Astrocyte of the spinal cord (primary cell): Measurements from ENCODE around the gene CCDC187.

Experiments
- DNase-seq: peaks from one replicate; pipeline ENCODE4 v3.0.0; 2011; ENCODE audit warnings: low read depth, low spot score
- H3K4me3 ChIP-seq: 2 replicates; pipeline ENCODE4 v1.5.1; 2011; ENCODE audit warnings: low read depth, mild to moderate bottlenecking, low read length, moderate library complexity
- CTCF ChIP-seq: IDR thresholded peaks from 2 replicates; pipeline ENCODE4 v1.5.1; 2012; ENCODE audit warnings: low read depth, mild to moderate bottlenecking, low read length, inconsistent platforms
- in situ Hi-C: cut with HindIII; loops from 2 replicates; pipeline ENCODE4 v1.10.0; 2017; ENCODE audit warnings: low sequenced_read_pairs

Gene CCDC187

GRCh38 chr9:136265561-136266355, 38.1 kb downstream of the CCDC187 start:
- H3K4me3 ChIP-seq: no peak overlapping the region
- DNase-seq: no peak
- in situ Hi-C loops: no loop called here
- TF ChIP-seq CTCF: no peak

GRCh38 chr9:136264441-136265405, 39.2 kb downstream of the CCDC187 start:
- DNase-seq: no peak
- TF ChIP-seq CTCF: no peak
- in situ Hi-C loops: no loop called here

GRCh38 chr9:136264031-136264430, 39.9 kb downstream of the CCDC187 start:
- in situ Hi-C loops: no loop called here
- TF ChIP-seq CTCF: peak; percentile 16
- H3K4me3 ChIP-seq: no peak overlapping the region
- DNase-seq: no peak

More at GRCh38 chr9:136264441-136265405, 39.2 kb downstream of the CCDC187 start:
- no peak overlapping the region for H3K4me3 ChIP-seq

- in situ Hi-C loops: no loop called here
- no peak for TF ChIP-seq CTCF
- no peak for DNase-seq
Measured at GRCh38 chr9:136262671-136263178, 41.2 kb downstream of the CCDC187 start.

GRCh38 chr9:136261686-136262430, 42.0 kb downstream of the CCDC187 start:
- no peak overlapping the region for H3K4me3 ChIP-seq
- in situ Hi-C loops: no loop called here
- no peak for DNase-seq
- TF ChIP-seq CTCF: no peak

More at GRCh38 chr9:136262671-136263178, 41.2 kb downstream of the CCDC187 start:
- H3K4me3 ChIP-seq: no peak overlapping the region
